Keratinocyte (primary cell): Measurements from ENCODE around the gene MAGI1. TPM values are rescaled to one million over a fixed set of nuclear protein-coding genes. Genes with fewer than 3 reads are reported as not detected.

Experiments
- DNase-seq: peaks from one replicate; pipeline ENCODE4 v3.0.0-alpha.2; 2011; ENCODE audit warnings: low read depth, missing footprints, low spot score
- FAIRE-seq: peaks from 2 replicates; lab custom pipeline; 2011; peaks lifted over from hg19 to GRCh38; lab: Jason Lieb, UNC
- H2AFZ ChIP-seq: 2 replicates; pipeline ENCODE4 v1.6.0; 2012; ENCODE audit warnings: low read length, control low read depth, inconsistent platforms; ENCODE audit not compliant: control insufficient read depth
- H3K27ac ChIP-seq: 2 replicates; pipeline ENCODE4 v1.5.1; 2011; ENCODE audit warnings: low read length; ENCODE audit not compliant: control insufficient read depth, insufficient read depth
- H3K27me3 ChIP-seq: 3 replicates; pipeline ENCODE4 v1.6.0; 2011; ENCODE audit warnings: low read length; ENCODE audit not compliant: control insufficient read depth, insufficient read depth; ENCODE audit errors: extremely low read depth
- H3K36me3 ChIP-seq, 2 experiments: 2 replicates in 1 of 2; 3 replicates in 1 of 2; pipeline ENCODE4 v1.5.1; 2011; ENCODE audit warnings: low read length in 2 of 2, mild to moderate bottlenecking in 1 of 2; ENCODE audit not compliant: control insufficient read depth in 2 of 2, insufficient read depth in 2 of 2; ENCODE audit errors: extremely low read depth in 1 of 2
- H3K4me1 ChIP-seq: 3 replicates; pipeline ENCODE4 v1.5.1; 2011; ENCODE audit warnings: low read length; ENCODE audit not compliant: control insufficient read depth, insufficient read depth; ENCODE audit errors: extremely low read depth
- H3K4me2 ChIP-seq: 3 replicates; pipeline ENCODE4 v1.6.0; 2011; ENCODE audit warnings: low read depth, low read length; ENCODE audit not compliant: control insufficient read depth, insufficient read depth; ENCODE audit errors: extremely low read depth
- H3K4me3 ChIP-seq, 3 experiments: fragments of 200-600 bp in 1 of 3; sonication (generic) in 1 of 3; 2 replicates in 2 of 3; 3 replicates in 1 of 3; pipeline ENCODE4 v1.5.1; 2011 to 2016; ENCODE audit warnings: low read length in 3 of 3, mild to moderate bottlenecking in 3 of 3, control low read depth in 2 of 3, inconsistent platforms in 1 of 3, low read depth in 1 of 3, mixed read lengths in 1 of 3, mixed run types in 1 of 3, moderate library complexity in 1 of 3; ENCODE audit not compliant: control insufficient read depth in 2 of 3, insufficient read depth in 2 of 3; ENCODE audit errors: extremely low read depth in 1 of 3
- H3K79me2 ChIP-seq: 2 replicates; pipeline ENCODE4 v1.6.0; 2012; ENCODE audit warnings: low read length; ENCODE audit not compliant: control insufficient read depth, insufficient read depth
- H3K9ac ChIP-seq: 3 replicates; pipeline ENCODE4 v1.6.0; 2011; ENCODE audit warnings: low read length; ENCODE audit not compliant: control insufficient read depth, insufficient read depth; ENCODE audit errors: extremely low read depth
- H3K9me1 ChIP-seq: 3 replicates; pipeline ENCODE4 v1.6.0; 2011; ENCODE audit warnings: low read length; ENCODE audit not compliant: control insufficient read depth, insufficient read depth; ENCODE audit errors: extremely low read depth
- H3K9me3 ChIP-seq: 2 replicates; pipeline ENCODE4 v1.5.1; 2012; ENCODE audit warnings: low read depth, low read length; ENCODE audit not compliant: control insufficient read depth
- H4K20me1 ChIP-seq: 3 replicates; pipeline ENCODE4 v1.6.0; 2011; ENCODE audit warnings: low read length; ENCODE audit not compliant: control insufficient read depth, insufficient read depth; ENCODE audit errors: extremely low read depth
- CTCF ChIP-seq, 3 experiments: IDR thresholded peaks in 1 of 3; conservative IDR thresholded peaks in 1 of 3; optimal IDR thresholded peaks in 1 of 3; 2 replicates in 2 of 3; 3 replicates in 1 of 3; pipeline versions ENCODE3 to v1.5.1; 2011; ENCODE audit warnings: low read length in 3 of 3, mild to moderate bottlenecking in 3 of 3, moderate library complexity in 2 of 3, control low read depth in 1 of 3, inconsistent platforms in 1 of 3; ENCODE audit not compliant: insufficient read depth in 2 of 3; ENCODE audit errors: extremely low read depth in 1 of 3
- EZH2 ChIP-seq: IDR thresholded peaks from one replicate; pipeline ENCODE4 v1.6.1; 2012; ENCODE audit warnings: inconsistent platforms, mild to moderate bottlenecking, low read length, moderate library complexity
- dilution Hi-C: fragments of 300-500 bp; cut with MboI; formaldehyde crosslinking; loops from one replicate; pipeline ENCODE4 v1.7.0; 2020; ENCODE audit warnings: low sequenced_read_pairs; ENCODE audit not compliant: extremely low pct_ligation_motif_present
- polyA plus RNA-seq, 5 experiments: library from polyadenylated mRNA; depleted of rRNA in 3 of 5; stranded (reverse) in 3 of 5; stranded (forward) in 1 of 5; unstranded in 1 of 5; fragments of >200 nt; gene quantifications; 1 replicate in 1 of 5; 2 replicates in 3 of 5; 3 replicates in 1 of 5; pipeline versions ENCODE4 v1.2.1 to v1.2.3, GENCODE V29; 2011 to 2012; ENCODE audit warnings: missing spikeins in 2 of 5, low read depth in 1 of 5, low replicate concordance in 1 of 5

Gene MAGI1
- polyA plus RNA-seq, 1 donor (not counting 4 experiments of a cell fraction or from before 2014, with no cell fraction given), result 10.9 TPM

GRCh38 chr3:65478551-65479500, 559.9 kb downstream of the MAGI1 start:
- Histone ChIP-seq H2AFZ (no peak overlapping the region), H3K9me3 (no peaks in the 10 kb centered on the region), H3K4me2 (no peak overlapping the region), H3K4me1 (peaks cover 12% of the 10 kb centered on the region), H3K36me3 (no peaks in the 10 kb centered on the region), H3K9ac (no peak overlapping the region), H4K20me1 (peaks cover 4% of the 10 kb centered on the region), H3K27ac (no peak overlapping the region), H3K27me3 (no peaks in the 10 kb centered on the region), H3K4me3 (no peak overlapping the region), H3K9me1 (peaks cover 4% of the 10 kb centered on the region), H3K79me2 (no peaks in the 10 kb centered on the region)
- no peak for TF ChIP-seq EZH2
- no peak for TF ChIP-seq CTCF (optimal IDR thresholded peaks at IDR 0.05 in 1 of 3, IDR thresholded peaks at IDR 0.05 in 1 of 3, conservative IDR thresholded peaks at IDR 0.05 in 1 of 3; ENCODE audit: extremely low read depth in 1 of 3, insufficient read depth in 2 of 3, low read length in 3 of 3)
- dilution Hi-C loops, result no loop called here
- FAIRE-seq, result no peak
- DNase-seq, result no peak

GRCh38 chr3:65473736-65474135, 565.0 kb downstream of the MAGI1 start:
- Histone ChIP-seq H3K9ac (no peak overlapping the region), H3K79me2 (no peaks in the 10 kb centered on the region), H3K9me1 (no peaks in the 10 kb centered on the region), H3K4me3 (no peak overlapping the region), H3K9me3 (no peaks in the 10 kb centered on the region), H2AFZ (no peak overlapping the region), H3K27ac (no peak overlapping the region), H3K36me3 (no peaks in the 10 kb centered on the region), H4K20me1 (no peaks in the 10 kb centered on the region), H3K4me2 (no peak overlapping the region), H3K27me3 (no peaks in the 10 kb centered on the region), H3K4me1 (no peaks in the 10 kb centered on the region)
- dilution Hi-C loops, result no loop called here
- FAIRE-seq (no peak), DNase-seq (no peak)
- TF ChIP-seq CTCF (optimal IDR thresholded peaks at IDR 0.05 in 1 of 3, IDR thresholded peaks at IDR 0.05 in 1 of 3, conservative IDR thresholded peaks at IDR 0.05 in 1 of 3; ENCODE audit: extremely low read depth in 1 of 3, insufficient read depth in 2 of 3, low read length in 3 of 3) (no peak), EZH2 (no peak)
